Stimulated activated naive CD8-positive, alpha-beta T cell treated with anti-CD3 and anti-CD28 coated beads, Interleukin-15, Interleukin-2, amounts not matched to agents 100 ng/mL and 50 ng/mL, for 24 hours (primary cell): ENCODE results near the gene CASP6.

ENCODE experiments used
- H3K27ac Mint-ChIP-seq: one replicate; pipeline ENCODE4 v1.8.0; 2021; ENCODE audit warnings: mild to moderate bottlenecking, mixed read lengths
- H3K27me3 Mint-ChIP-seq: one replicate; pipeline ENCODE4 v1.8.0; 2021; ENCODE audit warnings: mixed read lengths
- H3K36me3 Mint-ChIP-seq: one replicate; pipeline ENCODE4 v1.8.0; 2021; ENCODE audit warnings: low read depth, mixed read lengths
- H3K4me1 Mint-ChIP-seq: one replicate; pipeline ENCODE4 v1.8.0; 2021; ENCODE audit warnings: low read depth, mixed read lengths
- H3K4me3 Mint-ChIP-seq: one replicate; pipeline ENCODE4 v1.8.0; 2021; ENCODE audit warnings: mild to moderate bottlenecking, mixed read lengths
- H3K9me3 Mint-ChIP-seq: one replicate; pipeline ENCODE4 v1.8.0; 2021; ENCODE audit warnings: mixed read lengths

Gene CASP6

GRCh38 chr4:109665783-109666485 is 37.3 kb downstream of the CASP6 start:
- Mint-ChIP-seq H3K9me3 (no peaks in the 10 kb centered on the region), H3K4me1 (peaks cover 52% of the 10 kb centered on the region), H3K27ac (peak overlapping the region; percentile 8), H3K27me3 (no peaks in the 10 kb centered on the region), H3K4me3 (no peak overlapping the region), H3K36me3 (peaks cover 43% of the 10 kb centered on the region)

- H3K9me3 Mint-ChIP-seq, result no peaks in the 10 kb centered on the region
- no peak overlapping the region for H3K4me3 Mint-ChIP-seq
- H3K27me3 Mint-ChIP-seq, result no peaks in the 10 kb centered on the region
- peaks cover 33% of the 10 kb centered on the region for H3K4me1 Mint-ChIP-seq
- peaks cover 20% of the 10 kb centered on the region for H3K36me3 Mint-ChIP-seq
- no peak overlapping the region for H3K27ac Mint-ChIP-seq
Measured at GRCh38 chr4:109662771-109663170, 40.5 kb downstream of the CASP6 start.

- Mint-ChIP-seq H3K9me3 (no peaks in the 10 kb centered on the region), H3K4me3 (no peak overlapping the region), H3K27me3 (no peaks in the 10 kb centered on the region), H3K27ac (peak overlapping the region; percentile 19), H3K4me1 (peaks cover 31% of the 10 kb centered on the region), H3K36me3 (peaks cover 19% of the 10 kb centered on the region)
Measured at GRCh38 chr4:109662116-109662515, 41.1 kb downstream of the CASP6 start.

- Mint-ChIP-seq H3K27ac (no peak overlapping the region), H3K9me3 (no peaks in the 10 kb centered on the region), H3K27me3 (no peaks in the 10 kb centered on the region), H3K4me3 (no peak overlapping the region), H3K4me1 (peaks cover 33% of the 10 kb centered on the region), H3K36me3 (peaks cover 13% of the 10 kb centered on the region)
Measured at GRCh38 chr4:109658871-109659410, 44.3 kb downstream of the CASP6 start.

- H3K27me3 Mint-ChIP-seq, result no peaks in the 10 kb centered on the region
- peaks cover 33% of the 10 kb centered on the region for H3K4me1 Mint-ChIP-seq
- H3K27ac Mint-ChIP-seq, result no peak overlapping the region
- no peaks in the 10 kb centered on the region for H3K9me3 Mint-ChIP-seq
- H3K36me3 Mint-ChIP-seq, result peaks cover 15% of the 10 kb centered on the region
- H3K4me3 Mint-ChIP-seq, result no peak overlapping the region
Measured at GRCh38 chr4:109657854-109658418, 45.3 kb downstream of the CASP6 start.

- H3K4me1 Mint-ChIP-seq, result peaks cover 45% of the 10 kb centered on the region
- H3K27ac Mint-ChIP-seq, result peak overlapping the region; percentile 36
Measured at GRCh38 chr4:109655396-109655795, 47.8 kb downstream of the CASP6 start.

GRCh38 chr4:109649872-109650271 is 53.4 kb downstream of the CASP6 start:
- H3K36me3 Mint-ChIP-seq, result peaks cover 46% of the 10 kb centered on the region
- H3K9me3 Mint-ChIP-seq, result peaks cover 11% of the 10 kb centered on the region
- H3K27me3 Mint-ChIP-seq, result no peaks in the 10 kb centered on the region
- peaks cover 42% of the 10 kb centered on the region for H3K4me1 Mint-ChIP-seq
- H3K4me3 Mint-ChIP-seq, result no peak overlapping the region
- peak overlapping the region; percentile 41 for H3K27ac Mint-ChIP-seq

More at GRCh38 chr4:109655396-109655795, 47.8 kb downstream of the CASP6 start:
- Mint-ChIP-seq H3K9me3 (peaks cover 6% of the 10 kb centered on the region), H3K4me3 (no peak overlapping the region), H3K36me3 (peaks cover 23% of the 10 kb centered on the region), H3K27me3 (no peaks in the 10 kb centered on the region)

GRCh38 chr4:109648997-109649575 is 54.2 kb downstream of the CASP6 start:
- peak overlapping the region; percentile 57 for H3K4me3 Mint-ChIP-seq
- peaks cover 11% of the 10 kb centered on the region for H3K9me3 Mint-ChIP-seq
- H3K4me1 Mint-ChIP-seq, result peaks cover 37% of the 10 kb centered on the region
- peaks cover 46% of the 10 kb centered on the region for H3K36me3 Mint-ChIP-seq
- peak overlapping the region; percentile 75 for H3K27ac Mint-ChIP-seq
- no peaks in the 10 kb centered on the region for H3K27me3 Mint-ChIP-seq

- peak overlapping the region; percentile 57 for H3K4me3 Mint-ChIP-seq
- peaks cover 42% of the 10 kb centered on the region for H3K36me3 Mint-ChIP-seq
- no peaks in the 10 kb centered on the region for H3K27me3 Mint-ChIP-seq
- H3K27ac Mint-ChIP-seq, result peak overlapping the region; percentile 51
- H3K4me1 Mint-ChIP-seq, result peaks cover 37% of the 10 kb centered on the region
- peaks cover 11% of the 10 kb centered on the region for H3K9me3 Mint-ChIP-seq
Measured at GRCh38 chr4:109648266-109648996, 54.8 kb downstream of the CASP6 start.

GRCh38 chr4:109645874-109646710 is 57.2 kb downstream of the CASP6 start:
- Mint-ChIP-seq H3K27me3 (no peaks in the 10 kb centered on the region), H3K4me3 (no peak overlapping the region), H3K36me3 (peaks cover 25% of the 10 kb centered on the region), H3K4me1 (peaks cover 48% of the 10 kb centered on the region), H3K9me3 (peaks cover 6% of the 10 kb centered on the region), H3K27ac (no peak overlapping the region)

GRCh38 chr4:109640644-109641043 is 62.6 kb downstream of the CASP6 start:
- H3K4me1 Mint-ChIP-seq, result peaks cover 29% of the 10 kb centered on the region
- H3K4me3 Mint-ChIP-seq, result no peak overlapping the region
- H3K27me3 Mint-ChIP-seq, result no peaks in the 10 kb centered on the region
- peaks cover 37% of the 10 kb centered on the region for H3K36me3 Mint-ChIP-seq
- H3K9me3 Mint-ChIP-seq, result peaks cover 27% of the 10 kb centered on the region
- peak overlapping the region; percentile 62 for H3K27ac Mint-ChIP-seq
